Stimulated activated CD8-positive, alpha-beta memory T cell treated with anti-CD3 and anti-CD28 coated beads, Interleukin-12 subunit alpha, Interleukin-12 subunit beta, amount 100 ng/mL, for 24 hours (primary cell): ENCODE measurements around the gene OR2T12.
"Not testable (repeated sequence)": the region's sequence is repeated elsewhere in the genome, so short reads cannot be mapped to it uniquely, and the experiment has no call there.

Experiments
- DNase-seq: peaks from one replicate; pipeline ENCODE4 v3.0.0-alpha.2; 2020; ENCODE audit errors: extremely low read depth

The OR2T12 gene, protein sequence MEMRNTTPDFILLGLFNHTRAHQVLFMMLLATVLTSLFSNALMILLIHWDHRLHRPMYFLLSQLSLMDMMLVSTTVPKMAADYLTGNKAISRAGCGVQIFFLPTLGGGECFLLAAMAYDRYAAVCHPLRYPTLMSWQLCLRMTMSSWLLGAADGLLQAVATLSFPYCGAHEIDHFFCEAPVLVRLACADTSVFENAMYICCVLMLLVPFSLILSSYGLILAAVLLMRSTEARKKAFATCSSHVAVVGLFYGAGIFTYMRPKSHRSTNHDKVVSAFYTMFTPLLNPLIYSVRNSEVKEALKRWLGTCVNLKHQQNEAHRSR

DNA sequence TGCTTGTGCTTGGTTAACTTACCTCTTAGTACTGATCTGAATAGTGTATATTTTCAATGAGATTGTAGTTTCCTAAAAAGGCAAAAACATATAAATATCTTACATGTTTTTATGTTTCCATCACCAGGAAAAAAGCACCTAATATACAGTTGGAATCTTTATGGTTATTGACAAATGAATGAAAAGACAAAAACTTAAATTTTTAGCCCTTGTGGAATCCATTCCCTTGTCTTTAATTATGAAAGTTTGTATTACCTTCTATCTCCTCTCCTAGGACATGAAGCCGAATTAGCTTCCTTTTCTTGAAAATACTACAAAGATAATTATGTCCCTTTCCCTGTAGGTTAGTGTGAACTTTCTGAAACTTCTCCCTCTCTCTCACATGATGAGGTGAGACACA is at the start of gene OR2T12:
TSS of gene OR2T12 (minus strand) at position 101 of the 400 bp plus-strand sequence. CDS start 7,846 bp downstream, outside the sequence.
- DNase-seq, result no peak

DNA sequence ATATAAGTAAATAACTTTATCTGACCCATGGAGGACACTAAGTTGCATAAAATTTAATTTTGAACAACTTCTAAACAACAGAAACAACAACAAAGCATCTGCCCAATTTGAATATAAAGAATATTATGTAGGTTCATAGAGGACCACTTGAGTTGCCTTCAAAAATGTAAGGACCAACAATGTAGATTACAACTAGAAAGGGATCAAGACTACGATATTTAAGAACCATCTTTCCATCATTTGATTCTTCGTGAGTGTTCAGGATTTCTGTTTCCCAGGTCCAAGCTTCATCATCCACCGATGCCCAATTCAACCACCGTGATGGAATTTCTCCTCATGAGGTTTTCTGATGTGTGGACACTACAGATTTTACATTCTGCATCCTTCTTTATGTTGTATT is 45.3 kb upstream of the OR2T12 start, which contains the start of gene OR14C36:
TSS of gene OR14C36 (plus strand) at position 301 of the 400 bp plus-strand sequence. CDS start at position 301, 0 bp downstream.
- no peak for DNase-seq

DNA sequence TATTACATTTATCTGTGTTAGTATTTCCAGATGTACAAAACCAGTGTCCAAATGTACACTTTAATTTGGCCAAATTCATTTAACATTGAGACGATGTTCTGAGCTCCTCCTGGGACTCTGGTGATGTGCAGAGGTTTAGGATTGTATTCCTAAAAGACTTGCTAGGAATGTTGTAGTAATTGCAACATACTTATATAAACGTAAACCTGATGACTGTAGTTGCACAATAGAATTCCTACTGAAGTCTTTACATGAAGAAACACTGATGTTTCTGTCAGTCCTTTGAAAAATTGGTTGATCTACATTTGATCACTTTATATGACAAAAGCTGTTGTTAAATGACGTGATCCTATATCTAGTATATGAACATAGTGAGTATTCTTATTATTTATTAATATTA is 40.2 kb upstream of the OR2T12 start:
- no peak for DNase-seq

DNA sequence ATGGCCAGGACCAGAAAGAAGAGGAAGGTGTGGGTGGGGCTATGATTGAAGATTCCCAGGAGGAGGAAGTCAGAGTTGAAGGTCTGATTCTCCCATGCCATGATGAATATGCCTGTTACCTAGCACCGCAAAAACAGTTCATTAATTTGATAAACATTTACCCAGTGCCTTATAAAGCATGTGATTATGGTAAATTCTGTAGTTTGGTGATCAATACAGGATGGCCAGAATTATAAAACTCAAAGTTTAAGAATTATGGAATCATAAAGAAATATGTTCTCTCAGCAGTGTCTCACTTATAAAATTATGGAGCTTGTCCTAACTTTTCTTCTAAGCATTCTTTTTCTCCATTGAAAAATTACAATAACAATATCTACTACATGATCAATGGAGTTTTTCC is 21.2 kb upstream of the OR2T12 start, which contains the start of gene OR2M7:
TSS of gene OR2M7 (minus strand) at position 101 of the 400 bp plus-strand sequence. CDS start at position 101, 0 bp downstream.
- DNase-seq, result no peak

DNA sequence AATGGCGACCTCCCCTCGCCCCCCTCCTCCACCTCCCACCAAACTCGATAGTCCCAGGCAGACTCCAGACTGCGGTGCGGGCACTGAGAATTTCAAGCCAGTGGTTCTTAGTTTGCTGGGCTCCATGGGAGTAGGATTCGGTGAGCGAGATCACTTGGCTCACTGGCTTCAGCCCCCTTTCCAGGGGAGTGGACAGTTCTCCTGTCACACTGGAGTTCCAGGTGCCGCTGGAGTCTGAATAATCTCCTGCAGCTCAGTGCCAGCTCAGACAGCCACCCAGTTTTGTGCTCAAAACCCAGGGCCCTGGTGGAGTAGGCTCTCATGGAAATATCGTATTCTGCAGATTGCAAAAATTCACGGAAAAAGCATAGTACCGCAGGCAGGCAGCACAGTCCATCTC is 13.6 kb upstream of the OR2T12 start:
- DNase-seq, result no peak

DNA sequence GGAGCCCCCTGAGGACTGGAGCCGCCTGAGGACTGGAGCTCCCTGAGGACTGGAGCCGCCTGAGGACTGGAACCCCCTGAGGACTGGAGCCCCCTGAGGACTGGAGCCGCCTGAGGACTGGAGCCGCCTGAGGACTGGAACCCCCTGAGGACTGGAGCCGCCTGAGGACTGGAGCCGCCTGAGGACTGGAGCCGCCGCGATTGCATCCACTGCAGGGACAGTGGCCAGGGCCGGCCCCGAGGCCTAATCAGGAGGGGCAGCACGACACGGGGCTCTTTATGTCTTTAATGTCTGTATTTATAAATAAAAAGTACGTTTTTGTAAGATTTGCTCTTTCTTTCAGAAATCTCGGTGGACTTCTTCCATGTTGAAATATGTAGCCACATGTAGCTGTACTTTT is 3.5 kb upstream of the OR2T12 start:
- DNase-seq, result not testable (repeated sequence)

DNA sequence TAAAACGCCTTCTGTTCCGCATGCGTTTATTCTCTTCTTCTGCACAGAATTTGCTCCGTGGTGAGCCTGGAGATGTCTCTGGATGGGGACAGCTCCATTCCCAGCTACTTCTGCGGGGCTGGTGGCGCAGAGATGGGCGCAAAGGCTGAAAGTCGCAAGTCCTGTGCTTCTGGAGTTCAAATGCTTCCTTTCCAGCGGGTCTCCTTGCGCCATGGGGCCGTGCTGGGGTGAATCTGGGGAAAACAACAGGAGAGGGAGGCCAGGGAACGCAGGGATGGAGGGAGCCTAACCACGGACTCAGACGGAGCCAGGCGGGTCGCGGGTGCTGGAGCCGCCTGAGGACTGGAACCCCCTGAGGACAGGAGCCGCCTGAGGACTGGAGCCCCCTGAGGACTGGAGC is 2.9 kb upstream of the OR2T12 start:
- no peak for DNase-seq

DNA sequence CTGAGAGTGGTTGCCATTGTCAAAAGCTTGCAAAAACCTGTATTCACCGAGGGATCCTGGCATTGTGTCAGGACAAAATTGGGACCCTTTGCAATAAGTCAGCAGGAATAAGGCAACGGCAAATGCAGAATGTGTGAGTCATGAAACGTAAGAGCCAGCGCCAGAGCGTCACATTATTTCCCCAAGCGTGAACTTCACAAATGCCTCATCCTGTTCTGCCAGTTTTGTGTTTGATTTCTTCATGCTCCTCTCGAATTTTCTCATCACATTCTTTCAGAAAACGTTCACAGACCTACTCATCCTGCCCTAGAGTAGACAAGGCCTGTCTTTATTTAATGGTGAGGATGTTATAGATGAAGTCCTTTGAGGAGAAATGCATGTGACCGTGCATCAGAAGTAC is 2.4 kb upstream of the OR2T12 start:
- DNase-seq, result not testable (repeated sequence)

DNA sequence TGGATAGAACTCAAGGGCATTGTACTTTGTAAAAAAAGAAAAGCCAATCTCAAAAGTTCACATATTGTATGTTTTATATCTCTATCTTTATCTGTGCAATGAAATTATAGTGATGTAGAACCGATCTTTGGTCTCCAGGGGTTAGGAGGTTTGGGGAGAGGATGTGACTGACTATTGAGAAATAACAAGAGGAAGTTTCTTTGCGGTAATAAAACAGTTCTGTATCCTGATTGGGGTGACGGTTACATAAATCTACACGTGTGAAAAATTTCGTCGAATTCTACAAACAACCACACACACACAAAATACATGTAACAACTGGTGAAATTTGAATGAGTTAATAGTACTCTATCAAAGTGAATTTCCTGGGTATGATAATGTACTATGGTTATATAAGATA is 14.8 kb downstream of the OR2T12 start:
- DNase-seq, result no peak

DNA sequence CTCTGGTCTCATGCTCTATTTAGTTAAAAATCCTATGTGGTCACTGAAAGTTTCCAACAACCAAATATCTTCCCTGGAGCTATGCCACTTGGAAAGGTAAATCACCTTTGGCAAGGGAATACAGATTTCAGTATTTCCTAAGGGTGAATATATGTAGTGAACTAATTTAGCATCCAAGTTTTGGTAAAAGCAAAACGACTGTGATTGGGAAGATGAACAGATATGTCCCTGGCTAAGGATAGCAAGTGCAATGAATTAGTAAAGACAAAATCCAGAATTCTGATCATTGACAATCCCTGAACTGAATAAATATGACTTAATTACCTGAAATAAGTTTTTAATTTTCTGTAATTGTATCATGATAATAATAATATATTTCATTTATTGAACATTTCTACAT is 25.3 kb downstream of the OR2T12 start, which contains the start of gene OR2T33:
TSS of gene OR2T33 (minus strand) at position 101 of the 400 bp plus-strand sequence. CDS start 4,162 bp downstream, outside the sequence.
- no peak for DNase-seq

DNA sequence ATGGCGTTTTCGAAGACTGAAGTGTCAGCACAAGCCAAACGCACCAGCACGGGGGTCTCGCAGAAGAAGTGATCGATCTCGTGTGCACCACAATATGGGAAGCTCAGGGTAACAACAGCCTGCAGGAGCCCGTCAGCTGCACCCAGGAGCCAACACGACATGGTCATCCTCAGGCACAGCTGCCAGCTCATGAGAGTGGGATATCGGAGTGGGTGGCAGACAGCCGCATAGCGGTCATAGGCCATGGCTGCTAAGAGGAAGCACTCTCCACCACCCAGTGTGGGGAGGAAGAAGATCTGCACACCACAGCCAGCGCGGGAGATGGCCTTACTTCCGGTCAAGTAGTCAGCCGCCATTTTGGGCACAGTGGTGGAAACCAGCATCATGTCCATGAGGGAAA is 30.0 kb downstream of the OR2T12 start:
- DNase-seq, result not testable (repeated sequence)

DNA sequence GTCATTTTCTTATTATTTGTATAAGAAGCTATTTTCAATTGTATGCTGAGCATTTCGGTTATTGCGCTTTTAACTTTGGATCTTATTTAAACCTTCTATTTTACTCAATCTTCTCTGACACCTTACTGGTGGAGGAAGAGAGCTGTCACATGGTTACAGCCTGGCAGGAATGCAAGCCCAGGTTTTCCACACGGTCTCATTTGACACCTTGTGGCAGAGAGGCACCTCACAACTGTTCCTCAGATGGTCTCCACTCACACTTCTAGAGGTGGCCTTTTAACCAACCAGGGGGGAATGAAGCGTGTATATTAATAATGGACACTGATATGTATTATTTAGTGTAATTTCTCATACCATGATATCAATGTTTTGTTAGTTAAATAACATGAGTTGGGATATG is 35.0 kb downstream of the OR2T12 start:
- DNase-seq, result no peak

DNA sequence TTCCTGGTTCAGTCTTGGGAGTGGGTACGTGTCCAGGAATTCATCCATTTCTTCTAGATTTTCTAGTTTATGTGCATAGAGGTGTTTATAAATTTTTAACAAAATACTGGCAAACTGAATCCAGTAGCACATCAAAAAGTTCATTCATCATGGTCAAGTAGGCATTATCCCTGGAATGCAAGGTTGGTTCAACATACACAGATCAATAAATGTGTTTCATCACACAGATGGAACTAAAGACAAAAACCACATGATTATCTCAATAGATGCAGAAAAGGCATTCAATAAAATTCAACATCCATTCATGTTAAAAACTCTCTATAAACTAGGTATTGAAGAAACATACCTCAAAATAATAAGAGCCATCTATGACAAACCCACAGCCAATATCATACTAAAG is 43.9 kb downstream of the OR2T12 start:
- not testable (repeated sequence) for DNase-seq

DNA sequence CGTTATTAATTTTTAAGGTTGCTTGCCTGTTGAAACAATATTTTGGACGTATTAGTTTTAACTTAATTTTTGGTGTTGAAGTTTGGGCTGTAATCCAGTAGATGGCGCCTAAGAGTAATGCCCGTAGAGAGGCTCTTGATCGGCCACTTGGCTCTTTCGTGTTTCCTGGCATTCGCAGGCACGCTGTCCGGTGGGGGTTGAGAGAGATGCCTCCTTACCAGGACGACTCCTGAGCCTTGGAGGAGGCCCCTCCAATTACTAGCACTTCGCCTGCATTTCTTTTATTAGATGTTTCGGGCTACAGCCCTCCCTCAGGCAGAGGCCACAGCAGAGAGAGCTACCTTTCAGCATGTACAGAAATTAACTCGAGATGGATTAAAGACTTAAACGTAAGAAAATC is 60.0 kb downstream of the OR2T12 start:
- DNase-seq, result no peak
